Fibroblast of the aortic adventitia (primary cell): Measurements from ENCODE around the gene NUP98. TPM values are rescaled to one million over a fixed set of nuclear protein-coding genes. Genes with fewer than 3 reads are reported as not detected.

ENCODE experiments used
- DNase-seq: peaks from one replicate; pipeline ENCODE4 v3.0.0-alpha.2; 2010; ENCODE audit warnings: low read depth
- H3K4me3 ChIP-seq: 2 replicates; pipeline ENCODE4 v1.5.1; 2011; ENCODE audit warnings: low read depth, mild to moderate bottlenecking, control low read depth, low read length, moderate library complexity
- CTCF ChIP-seq: IDR thresholded peaks from 2 replicates; pipeline ENCODE4 v1.5.1; 2011; ENCODE audit warnings: mild to moderate bottlenecking, low read length, control low read depth, inconsistent platforms; ENCODE audit not compliant: insufficient read depth
- total RNA-seq: library from RNA; depleted of rRNA; stranded (reverse); fragments of >200 nt; gene quantifications from 2 replicates; pipeline ENCODE4 v1.2.3, GENCODE V29; 2012; ENCODE audit warnings: low replicate concordance

The NUP98 gene
- total RNA-seq, 1 donor = 123 TPM

- no peak overlapping the region for H3K4me3 ChIP-seq
- TF ChIP-seq CTCF = no peak
- DNase-seq = no peak
Measured at GRCh38 chr11:3666023-3666530, 131.3 kb downstream of the NUP98 start.

- no peak for TF ChIP-seq CTCF
- no peak for DNase-seq
- no peak overlapping the region for H3K4me3 ChIP-seq
Measured at GRCh38 chr11:3665336-3666022, 131.9 kb downstream of the NUP98 start.

- DNase-seq = no peak
- no peak for TF ChIP-seq CTCF
- H3K4me3 ChIP-seq = no peak overlapping the region
Measured at GRCh38 chr11:3664032-3664630, 133.2 kb downstream of the NUP98 start.

- DNase-seq = no peak
- no peak for TF ChIP-seq CTCF
- no peak overlapping the region for H3K4me3 ChIP-seq
Measured at GRCh38 chr11:3662856-3663255, 134.5 kb downstream of the NUP98 start.

- TF ChIP-seq CTCF = no peak
- no peak for DNase-seq
- H3K4me3 ChIP-seq = no peak overlapping the region
Measured at GRCh38 chr11:3660960-3661359, 136.4 kb downstream of the NUP98 start.

GRCh38 chr11:3659595-3660515 lies 137.5 kb downstream of the NUP98 start:
- H3K4me3 ChIP-seq = no peak overlapping the region
- no peak for TF ChIP-seq CTCF
- DNase-seq = no peak
